DMS 273 (cell line): ENCODE data around the gene SAP30BP.

Source experiments
- DNase-seq: peaks from one replicate; lab custom pipeline; 2025; ENCODE audit not compliant: unreplicated experiment; lab: John Stamatoyannopoulos, UW

Gene SAP30BP

DNA sequence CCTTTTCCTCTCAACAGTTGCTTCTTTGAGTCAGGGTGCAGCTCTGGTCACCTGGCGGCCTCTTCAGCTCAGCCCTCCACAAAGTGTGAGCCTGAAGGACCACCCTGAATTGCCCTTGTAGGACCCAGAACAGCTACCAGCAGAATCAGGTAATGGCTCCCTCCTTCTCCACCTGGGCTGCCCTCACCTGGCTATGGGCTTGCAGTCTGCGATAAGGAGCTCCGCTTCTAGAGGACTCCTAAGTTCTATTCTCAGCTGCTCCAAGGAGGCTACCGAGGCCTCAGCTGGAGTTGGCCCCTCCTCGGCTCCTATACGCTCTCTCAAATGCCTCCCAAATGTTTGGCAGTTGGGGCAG lies 20.5 kb upstream of the SAP30BP start:
- no peak for DNase-seq

DNA sequence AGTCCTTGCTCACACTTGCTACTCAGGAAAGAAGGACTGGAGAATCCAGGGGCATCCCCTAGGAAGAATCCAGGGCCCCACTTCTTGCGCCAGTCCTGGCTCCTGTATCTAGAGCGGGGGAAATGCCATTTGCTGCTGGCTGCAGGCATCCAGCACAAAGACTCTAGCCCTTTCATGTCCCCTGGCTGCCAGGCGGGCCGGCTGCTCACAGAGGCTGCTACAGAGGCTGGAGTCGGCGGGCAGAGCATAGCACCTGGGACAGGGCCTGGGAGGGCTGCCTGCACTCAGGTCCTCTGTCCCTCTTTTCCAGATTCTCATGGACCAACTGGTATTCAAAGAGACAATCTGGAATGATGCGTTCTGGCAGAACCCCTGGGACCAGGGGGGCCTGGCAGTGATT lies 20.1 kb upstream of the SAP30BP start:
- DNase-seq, result no peak

DNA sequence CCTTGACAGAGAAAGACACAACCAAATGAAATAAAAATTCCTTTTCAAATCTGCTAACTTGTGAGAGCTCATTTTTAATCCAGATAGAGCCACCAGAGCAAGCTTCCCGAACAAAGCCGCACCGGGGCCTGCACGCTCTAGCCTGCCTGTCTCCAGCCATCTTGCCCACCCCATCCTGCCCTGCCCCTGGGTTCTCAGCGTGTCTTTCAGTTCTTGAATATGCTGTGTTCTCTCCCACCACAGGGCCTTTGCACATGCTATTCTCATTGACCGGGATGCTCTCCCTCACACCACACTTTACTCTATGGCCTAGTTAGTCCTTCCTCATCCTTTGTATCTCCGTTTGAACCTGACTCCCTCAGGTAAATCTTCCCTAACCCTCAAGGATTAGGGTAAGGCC lies 19.2 kb upstream of the SAP30BP start:
- DNase-seq, result no peak

DNA sequence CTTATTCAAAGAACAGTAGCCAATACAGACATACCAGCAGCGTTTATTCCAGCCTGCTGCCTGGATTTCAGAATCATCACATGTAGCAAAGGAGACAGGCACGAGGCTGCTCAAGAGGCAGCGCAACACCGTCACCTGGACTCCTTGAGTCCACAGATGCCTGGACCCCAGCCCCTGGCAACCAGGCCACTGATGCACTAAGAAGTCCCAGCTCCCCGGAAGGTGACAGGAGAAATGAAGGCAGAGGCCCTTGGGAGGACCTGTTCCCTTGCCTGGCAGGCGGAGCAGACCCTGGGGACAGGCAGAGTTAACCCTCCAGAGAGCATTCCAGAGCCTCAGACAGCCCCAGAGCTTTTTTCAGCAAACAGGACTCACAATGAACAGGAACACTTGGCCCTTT lies 17.5 kb upstream of the SAP30BP start:
- no peak for DNase-seq

DNA sequence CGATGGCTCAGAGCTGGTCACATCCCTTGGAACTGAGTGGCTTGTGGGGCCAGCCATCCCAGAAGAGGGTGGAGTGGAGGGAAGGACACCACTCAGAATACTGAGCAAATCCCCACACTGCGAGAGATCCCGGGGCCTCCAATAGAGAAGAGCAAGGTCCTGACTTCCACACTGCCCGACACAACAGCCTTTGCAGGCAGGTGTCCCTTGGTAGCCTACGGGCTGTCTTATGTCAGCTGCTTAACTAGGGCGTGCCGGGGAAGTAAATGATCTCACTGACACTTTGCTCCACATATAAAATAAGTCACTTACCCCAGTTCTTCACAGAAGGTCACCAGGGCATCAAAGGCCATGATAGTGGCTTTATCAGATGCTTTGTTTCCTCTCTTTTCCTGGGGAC lies 16.3 kb upstream of the SAP30BP start:
- DNase-seq, result no peak

DNA sequence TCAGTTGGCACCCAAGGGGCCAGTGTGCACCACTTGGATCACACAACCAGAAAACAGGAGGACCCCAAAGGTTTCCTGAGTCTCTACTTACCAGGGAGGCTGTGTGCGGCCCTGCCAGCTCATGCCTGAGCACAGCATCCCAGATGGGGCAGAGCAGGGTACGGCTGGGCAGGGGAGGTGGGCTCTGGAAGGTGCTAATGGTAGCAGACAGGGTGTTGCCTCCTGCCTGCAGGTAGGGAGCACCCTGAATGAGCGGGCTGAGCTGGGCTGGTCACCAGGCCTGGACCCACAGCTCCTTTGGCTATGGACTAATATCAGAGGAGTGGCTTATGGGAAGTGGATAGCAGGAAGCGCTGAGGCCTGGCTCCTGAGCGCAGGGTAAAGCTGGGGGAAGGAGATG lies 14.8 kb upstream of the SAP30BP start:
- DNase-seq, result no peak

DNA sequence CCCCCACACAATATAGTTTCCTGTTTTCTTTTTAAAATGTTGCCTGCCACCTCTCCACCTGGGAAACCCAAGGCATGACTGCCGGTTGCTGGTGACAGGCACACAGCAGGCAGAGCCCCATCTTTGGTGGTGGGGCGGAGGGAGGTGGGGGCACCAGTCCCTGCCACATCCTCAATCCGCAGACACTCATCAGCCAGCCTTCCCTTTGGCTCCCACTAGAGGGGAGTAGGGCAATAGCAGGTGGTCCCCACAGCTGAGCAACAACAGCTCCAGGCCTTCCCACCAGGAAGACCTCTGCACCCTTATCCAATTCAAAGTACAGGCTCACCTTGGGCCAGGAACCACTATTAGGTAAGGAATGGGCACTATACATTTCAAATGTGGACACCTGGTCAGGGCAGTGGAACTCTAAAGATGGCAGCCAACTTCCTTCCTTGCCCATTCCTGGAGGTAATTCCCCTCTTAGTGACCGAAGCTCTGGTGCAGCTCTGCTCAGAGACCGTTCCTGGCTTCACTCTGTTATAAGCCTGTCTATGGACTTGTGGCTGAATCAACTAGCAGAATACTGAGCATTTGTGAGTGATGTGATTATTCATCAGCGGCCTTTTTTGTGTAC lies 14.1 kb upstream of the SAP30BP start:
- peak; percentile 75 for DNase-seq

DNA sequence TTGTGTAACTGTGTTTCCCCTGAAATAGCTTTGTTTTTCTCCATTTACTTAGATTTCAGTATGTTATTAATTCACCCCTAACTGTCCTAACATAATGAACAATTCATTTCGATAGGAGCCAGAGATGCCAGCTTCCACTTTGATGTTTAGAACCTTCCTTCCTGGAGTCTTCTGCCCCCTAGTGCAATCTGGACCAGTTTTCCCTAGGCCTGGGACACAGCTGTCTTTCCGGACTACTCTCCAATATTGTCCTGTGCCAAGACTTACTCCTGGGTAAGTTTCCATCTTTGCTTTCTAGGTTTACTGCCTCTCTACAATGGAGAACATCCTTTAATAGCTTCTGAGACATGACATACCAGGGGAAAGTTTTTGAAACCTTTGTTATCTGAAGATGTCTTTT lies 13.0 kb upstream of the SAP30BP start:
- DNase-seq, result peak; percentile 49

DNA sequence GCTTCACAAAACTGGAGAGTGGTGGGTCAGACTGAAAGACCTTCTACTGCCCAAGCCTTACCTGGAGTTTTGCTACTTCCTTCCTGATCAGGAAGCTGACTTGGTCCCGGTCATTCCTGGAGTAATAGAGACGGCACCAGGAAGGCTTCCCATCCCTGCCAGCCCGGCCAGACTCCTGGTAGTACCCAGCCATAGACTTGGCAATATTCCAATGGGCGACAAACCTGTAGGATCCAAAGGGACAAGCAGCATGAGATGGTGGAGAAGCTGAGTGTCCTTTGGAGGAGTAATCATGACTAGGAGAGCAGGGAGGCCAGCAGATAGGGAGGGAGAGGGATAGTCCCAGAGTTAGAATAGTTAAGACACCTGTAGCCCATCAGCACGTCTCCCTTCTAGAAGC lies 8.9 kb upstream of the SAP30BP start:
- no peak for DNase-seq

DNA sequence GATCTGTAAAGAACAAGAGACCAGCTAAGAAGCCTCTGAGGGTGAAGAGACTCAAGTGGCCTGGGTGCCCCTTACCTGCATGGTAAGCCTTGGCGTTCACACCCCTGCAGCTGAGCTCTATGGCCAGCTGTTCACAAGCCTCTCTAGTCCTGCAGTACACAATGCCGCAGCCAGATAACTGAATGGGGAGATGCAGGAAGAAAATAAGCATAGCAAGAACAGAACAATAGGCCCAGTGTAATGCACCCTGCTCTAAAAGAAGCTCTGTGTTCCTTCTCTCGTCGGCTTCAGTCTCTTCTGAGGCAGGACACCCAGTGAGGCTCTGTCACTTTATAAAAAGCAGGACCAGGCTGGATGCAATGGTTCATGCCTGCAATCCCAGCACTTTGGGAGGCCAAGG lies 5.6 kb upstream of the SAP30BP start:
- no peak for DNase-seq

DNA sequence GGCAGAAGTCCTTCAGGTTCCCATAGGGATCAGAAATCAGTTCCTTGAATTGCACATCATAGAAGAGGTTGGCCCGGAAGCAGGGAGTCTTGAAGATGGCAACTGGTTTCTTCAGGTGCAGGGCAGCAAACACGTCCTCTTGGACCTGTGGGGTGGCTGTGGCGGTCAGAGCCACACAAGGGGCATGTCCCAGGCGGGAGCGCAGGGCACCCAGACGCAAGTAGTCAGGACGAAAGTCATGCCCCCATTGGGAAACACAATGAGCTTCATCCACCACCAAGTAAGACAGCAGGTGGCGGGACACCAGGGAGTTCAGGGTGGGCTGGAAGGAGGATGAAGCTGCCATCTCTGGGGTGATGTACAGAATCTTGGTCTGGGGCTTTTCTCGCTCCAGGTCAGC lies 4.6 kb upstream of the SAP30BP start:
- DNase-seq, result no peak

DNA sequence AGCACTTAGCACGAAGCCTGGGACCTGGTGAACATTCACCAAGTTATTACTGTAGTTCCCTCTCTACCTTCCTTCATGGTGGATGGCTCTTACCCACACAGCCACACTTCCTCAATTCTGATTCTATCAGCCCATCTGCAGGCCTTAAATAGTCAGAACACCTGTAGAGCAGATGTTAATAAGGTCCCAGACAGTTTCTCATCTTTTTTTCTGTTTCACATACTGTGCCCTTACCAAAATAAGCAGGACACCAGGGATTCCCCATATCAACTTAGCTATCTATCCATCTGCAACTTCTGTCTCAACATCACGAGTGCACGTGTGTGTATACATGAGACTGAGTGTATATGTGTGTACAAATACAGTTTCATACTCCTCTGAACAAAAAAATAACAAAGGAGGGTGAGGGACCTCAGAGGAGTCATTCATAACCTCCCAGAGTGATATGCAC lies 3.0 kb upstream of the SAP30BP start:
- no peak for DNase-seq

DNA sequence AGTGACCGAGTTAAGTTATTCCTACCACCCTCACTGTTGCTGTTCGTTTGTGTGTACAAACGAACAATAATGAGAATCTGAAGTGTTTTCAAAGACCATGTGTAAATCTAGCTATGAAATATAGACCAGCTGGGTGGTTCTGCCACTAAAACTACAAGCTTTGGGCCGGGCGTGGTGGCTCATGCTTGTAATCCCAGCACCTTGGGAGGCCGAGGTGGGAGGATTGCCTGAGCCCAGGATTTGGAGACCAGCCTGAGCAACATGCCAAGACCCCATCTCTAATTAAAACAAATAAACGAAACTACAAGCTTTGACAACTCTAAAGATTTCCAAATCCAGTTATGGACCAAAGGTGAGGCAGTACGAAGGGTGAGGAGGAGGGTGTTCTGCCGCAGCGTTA lies 1.2 kb upstream of the SAP30BP start:
- DNase-seq, result no peak

DNA sequence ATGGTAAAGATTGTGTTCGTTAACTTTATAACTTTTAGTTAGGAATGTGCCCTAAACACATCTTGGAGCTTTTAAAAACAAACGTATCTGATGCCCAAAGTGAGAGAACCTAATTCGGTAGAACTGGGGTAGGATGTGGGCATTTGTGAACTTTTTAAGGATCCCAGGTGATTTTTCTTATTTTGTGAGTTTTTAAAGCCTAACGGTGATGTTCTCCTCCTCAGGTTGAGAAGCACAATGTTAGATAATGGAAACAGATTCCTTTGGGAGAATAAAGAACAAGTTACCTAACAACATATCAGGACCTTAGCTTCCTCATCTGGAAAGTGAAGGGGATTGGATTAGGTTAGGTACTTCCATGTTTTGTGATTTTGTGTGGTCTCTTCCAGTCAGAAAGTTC lies 687 bp downstream of the SAP30BP start:
- no peak for DNase-seq

DNA sequence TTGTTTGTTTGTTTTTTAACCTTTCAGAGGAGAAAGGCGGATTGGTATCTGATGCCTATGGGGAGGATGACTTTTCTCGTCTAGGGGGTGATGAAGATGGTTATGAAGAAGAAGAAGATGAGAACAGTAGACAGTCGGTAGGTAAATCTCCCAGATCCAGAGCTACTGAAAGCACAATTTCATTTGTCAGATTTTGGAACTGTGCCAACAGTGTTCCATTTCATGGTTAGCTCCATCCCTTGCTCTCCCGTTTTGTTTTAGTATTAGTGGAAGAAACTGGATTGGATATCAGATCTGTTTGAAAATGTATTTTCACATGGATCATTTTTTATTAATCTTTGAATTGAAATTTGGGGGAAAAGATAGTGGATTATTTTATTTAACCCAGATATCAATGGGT lies 1.4 kb downstream of the SAP30BP start:
- peak; percentile 32 for DNase-seq

DNA sequence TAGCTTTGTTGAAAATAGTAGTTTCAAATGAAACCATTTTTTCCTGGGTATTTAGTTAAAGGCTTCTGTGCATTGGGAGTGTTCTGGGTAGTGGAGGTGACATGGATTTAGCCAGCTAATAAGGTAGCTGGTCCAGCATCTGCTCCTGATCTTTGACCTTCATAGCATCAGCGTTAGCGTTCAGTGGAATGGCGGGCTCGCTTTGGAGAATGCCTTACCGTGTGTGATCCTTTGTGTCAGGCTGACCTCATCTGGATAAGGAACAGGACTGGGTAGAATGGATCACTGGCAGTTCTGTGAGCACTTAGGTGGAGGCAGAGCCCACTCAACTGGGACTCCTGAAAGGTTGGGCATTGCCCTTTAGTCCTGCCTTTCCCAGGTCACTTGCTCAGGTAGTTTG lies 3.7 kb downstream of the SAP30BP start:
- DNase-seq, result no peak

DNA sequence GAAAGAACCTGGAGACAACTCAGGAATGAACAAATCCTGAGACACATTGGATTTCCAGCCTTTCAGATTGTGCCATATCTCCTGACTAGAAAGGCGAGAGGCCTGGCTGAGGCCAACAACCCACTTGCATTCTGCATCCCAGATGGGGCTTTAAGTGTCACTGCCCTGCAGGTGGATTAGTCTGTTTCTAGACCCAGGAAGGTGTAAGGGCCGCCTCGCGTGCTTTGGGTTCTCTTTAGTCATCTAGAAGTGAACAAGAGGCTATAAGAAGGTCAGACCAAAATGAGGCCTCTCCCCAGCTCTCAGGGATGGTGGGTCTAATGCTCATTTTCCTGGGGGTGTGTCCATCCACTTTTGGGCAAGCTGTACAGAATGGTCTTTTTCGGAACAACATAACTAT lies 4.9 kb downstream of the SAP30BP start:
- no peak for DNase-seq

DNA sequence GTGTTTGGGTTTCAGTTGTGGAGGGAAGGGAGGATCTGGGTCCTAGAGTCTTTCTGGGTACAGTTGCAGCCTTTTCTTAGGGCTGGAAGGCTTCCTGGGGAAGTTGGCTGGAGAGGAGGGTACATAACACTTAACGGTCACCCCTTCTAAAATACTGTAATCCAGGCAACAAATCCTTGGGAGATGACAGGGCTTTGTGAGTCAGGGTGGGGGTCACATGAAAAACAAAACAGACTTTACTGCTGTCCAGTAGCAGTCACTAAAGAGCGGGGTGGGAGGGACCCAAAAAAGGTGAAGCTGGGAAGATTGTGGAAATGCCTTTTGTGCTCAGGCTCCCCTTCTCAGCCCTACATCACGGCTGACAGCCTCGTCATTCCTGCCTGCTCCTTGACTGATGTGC lies 6.3 kb downstream of the SAP30BP start:
- no peak for DNase-seq

DNA sequence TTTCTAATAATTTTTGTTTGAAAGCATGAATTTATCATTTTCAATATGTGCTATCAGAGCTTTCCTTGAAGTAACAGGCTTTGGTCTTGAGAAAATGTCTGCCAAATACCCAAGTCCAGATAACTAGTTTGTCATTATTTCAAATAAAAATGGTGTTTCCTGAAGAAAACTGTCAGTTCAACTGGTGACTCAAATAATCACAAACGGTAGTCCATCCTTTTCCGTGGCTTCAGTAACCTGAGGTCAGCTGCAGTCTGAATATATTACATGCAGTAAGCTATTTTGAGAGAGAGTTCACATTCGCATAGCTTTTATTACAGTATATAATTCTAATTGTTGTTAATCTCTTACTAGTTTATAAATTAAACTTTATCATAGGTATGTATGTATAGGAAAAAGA lies 9.3 kb downstream of the SAP30BP start:
- DNase-seq, result no peak

DNA sequence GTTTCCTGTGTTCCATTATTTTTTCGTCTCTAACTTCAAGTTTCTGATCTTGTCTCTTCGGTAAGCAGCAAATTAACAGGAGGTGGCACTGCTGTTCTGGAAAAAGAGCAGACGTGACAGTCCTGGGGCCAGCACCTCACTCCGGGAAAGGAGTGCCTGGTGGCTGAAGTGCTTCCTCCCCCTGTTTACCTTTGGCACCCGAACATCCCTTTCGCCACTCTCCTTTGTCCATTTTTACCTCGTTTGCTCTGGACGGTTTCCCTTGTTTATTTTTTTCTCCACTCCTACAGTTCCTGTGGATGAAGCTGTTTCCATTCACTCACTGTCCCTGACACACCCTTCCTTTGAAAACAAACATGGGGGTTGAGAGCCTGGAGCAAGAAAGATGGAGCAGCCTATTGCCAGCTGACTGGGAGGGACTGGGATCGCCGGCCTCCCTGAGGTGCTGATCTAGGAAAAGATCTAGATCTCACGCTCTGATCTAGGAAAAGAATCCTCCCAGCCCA lies 12.6 kb downstream of the SAP30BP start:
- no peak for DNase-seq

DNA sequence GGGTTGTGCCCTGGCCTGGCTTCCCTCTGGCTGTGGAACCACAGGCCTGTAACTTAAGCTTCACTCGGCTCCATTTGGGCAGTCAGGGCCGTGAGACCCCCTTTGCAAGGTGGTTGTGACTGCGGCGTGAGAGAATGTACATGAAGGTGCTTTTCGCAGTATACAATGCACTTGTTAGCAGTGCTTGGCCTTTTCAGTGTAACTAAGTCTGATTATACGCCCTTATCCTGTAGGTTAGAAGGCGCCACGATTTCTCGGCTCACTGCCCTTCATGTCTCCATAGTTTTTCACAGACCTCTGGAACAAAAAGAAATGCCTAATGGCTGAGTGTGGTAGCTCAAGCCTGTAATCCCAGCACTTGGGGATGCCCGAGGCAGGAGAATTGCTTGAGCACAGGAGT lies 13.3 kb downstream of the SAP30BP start:
- DNase-seq, result no peak

DNA sequence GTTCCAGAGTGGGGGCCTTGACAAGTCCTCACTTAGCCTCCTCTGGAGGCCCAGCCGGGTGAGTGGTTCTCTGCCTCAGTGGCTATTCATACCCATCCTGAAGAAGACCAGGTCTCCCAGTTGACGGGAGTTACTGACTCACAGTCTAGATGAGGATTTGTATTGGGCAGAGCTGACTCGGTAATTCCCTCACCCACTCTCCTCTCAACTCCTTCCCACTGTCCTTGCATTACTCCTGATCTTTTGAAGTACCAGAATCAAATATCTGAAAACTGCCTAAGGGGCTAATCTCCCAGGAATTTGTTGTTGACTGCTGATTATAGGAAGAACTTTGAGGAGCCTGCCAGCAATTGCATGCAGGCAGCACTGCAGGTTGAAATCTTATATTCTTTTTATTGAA lies 14.2 kb downstream of the SAP30BP start:
- no peak for DNase-seq

DNA sequence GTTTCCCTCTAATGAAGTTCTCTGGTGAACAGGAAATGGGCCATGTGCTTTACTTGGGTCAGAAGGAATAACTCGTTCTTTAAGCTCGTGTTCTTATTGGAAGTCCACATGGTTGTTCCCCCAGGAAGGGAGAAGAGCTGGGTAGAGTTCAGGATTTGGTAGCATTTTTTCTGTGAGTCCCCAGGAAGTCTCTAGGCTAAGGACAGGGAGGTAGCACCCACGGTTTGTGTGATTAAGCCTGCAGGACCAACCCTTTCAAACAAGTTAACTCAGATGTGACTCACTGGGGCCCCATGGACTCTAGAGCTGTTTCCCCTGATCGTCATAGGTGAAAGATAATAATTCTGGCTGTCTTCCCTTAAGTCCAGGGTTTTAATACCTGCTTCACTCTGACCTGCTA lies 16.4 kb downstream of the SAP30BP start:
- no peak for DNase-seq

DNA sequence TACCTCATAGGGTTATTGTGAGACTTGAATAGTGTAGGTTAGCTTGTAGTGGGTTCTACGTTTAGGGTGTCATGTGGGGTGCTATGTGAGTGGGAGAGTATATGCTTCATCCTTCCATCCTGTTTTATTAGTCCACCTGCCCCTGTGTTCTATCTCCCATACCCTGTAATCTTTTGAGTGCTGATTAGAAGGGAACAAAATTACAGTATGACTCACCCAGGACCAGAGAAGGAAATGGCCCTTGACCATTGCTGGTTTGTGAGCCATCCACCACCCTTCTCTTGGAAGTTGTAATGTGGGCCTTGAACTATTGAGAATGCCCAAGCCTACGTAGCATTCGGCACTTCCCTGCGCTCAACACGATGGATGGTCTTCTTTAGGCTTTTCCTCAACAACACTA lies 17.1 kb downstream of the SAP30BP start:
- no peak for DNase-seq
